A549 (cell line): ENCODE measurements around the gene HCN3. TPM values are rescaled to one million over a fixed set of nuclear protein-coding genes. Genes with fewer than 3 reads are reported as not detected.
A peak's percentile ranks its signal among the peaks of the same experiment; 100 is the strongest.

Experiments
- ATAC-seq, 2 experiments: fragments of 200-7000 bp in 1 of 2; fragments of >200 bp in 1 of 2; cut with Nextera tagmentation in 1 of 2; cut with Tn5 transposase in 1 of 2; 3 replicates each; pipeline versions ENCODE4 v1.8.0 to v1.9.1; 2018 to 2020; ENCODE audit warnings: mild to moderate bottlenecking in 1 of 2, moderate library complexity in 1 of 2
- CTCF ChIA-PET: fragments of 300-600 bp; sonication (Branson Sonifier 250); formaldehyde crosslinking; extraction: SDS; loops from one replicate; lab custom pipeline; 2021; ENCODE audit warnings: antibody characterized with exemption, inconsistent platforms; lab: Yijun Ruan, JAX
- POLR2A ChIA-PET: fragments of 350-600 bp; formaldehyde crosslinking; extraction: SDS; loops from one replicate; lab custom pipeline; 2021; ENCODE audit warnings: antibody characterized with exemption, inconsistent platforms; lab: Yijun Ruan, JAX
- DNase-seq, 2 experiments: peaks; one replicate each; pipeline versions ENCODE4 v3.0.0 to v3.0.0-alpha.2; 2011 to 2016; ENCODE audit warnings: low read depth in 1 of 2, low spot score in 1 of 2
- FAIRE-seq: peaks from 2 replicates; lab custom pipeline; 2011; peaks lifted over from hg19 to GRCh38; lab: Jason Lieb, UNC
- H3K27ac ChIP-seq, 2 experiments: fragments of >200 bp; sonication (Bioruptor Twin); formaldehyde crosslinking; 3 replicates each; pipeline ENCODE4 v1.5.1; 2016 to 2017
- H3K4me1 ChIP-seq: fragments of >200 bp; sonication (Bioruptor Twin); formaldehyde crosslinking; 3 replicates; pipeline ENCODE4 v1.6.1; 2016
- H3K4me2 ChIP-seq: fragments of >200 bp; sonication (Bioruptor Twin); formaldehyde crosslinking; 3 replicates; pipeline ENCODE4 v1.6.1; 2016
- H3K4me3 ChIP-seq: fragments of >200 bp; sonication (Bioruptor Twin); formaldehyde crosslinking; 3 replicates; pipeline ENCODE4 v1.5.1; 2016
- H3K9me3 ChIP-seq: fragments of >200 bp; sonication (Bioruptor Twin); formaldehyde crosslinking; 3 replicates; pipeline ENCODE4 v1.6.1; 2016
- BHLHE40 ChIP-seq: IDR thresholded peaks from 2 replicates; pipeline ENCODE4 v1.6.1; 2012; ENCODE audit warnings: low read depth, low read length, inconsistent platforms
- CBX8 ChIP-seq: fragments of 200-600 bp; sonication (generic); IDR thresholded peaks from 2 replicates; pipeline ENCODE4 v1.6.1; 2016
- CEBPB ChIP-seq, 2 experiments: fragments of >200 bp in 1 of 2; sonication (Bioruptor Twin) in 1 of 2; formaldehyde crosslinking in 1 of 2; IDR thresholded peaks; 2 replicates each; pipeline ENCODE4 v1.6.1; 2012 to 2016
- CHD2 ChIP-seq: fragments of 150-350 bp; IDR thresholded peaks from 2 replicates; pipeline ENCODE4 v1.6.1; 2014; ENCODE audit warnings: low read length; ENCODE audit not compliant: partially characterized antibody
- CHD4 ChIP-seq: fragments of 200-600 bp; sonication (generic); IDR thresholded peaks from 2 replicates; pipeline ENCODE4 v1.6.1; 2016; ENCODE audit warnings: antibody characterized with exemption, mild to moderate bottlenecking, borderline replicate concordance
- EP300 ChIP-seq, 2 experiments: fragments of >200 bp; sonication (Bioruptor Twin); formaldehyde crosslinking; IDR thresholded peaks; 2 replicates in 1 of 2; 3 replicates in 1 of 2; pipeline ENCODE4 v1.6.1; 2016 to 2017
- ESRRA ChIP-seq: fragments of 150-350 bp; IDR thresholded peaks from 2 replicates; pipeline ENCODE4 v1.6.1; 2014; ENCODE audit warnings: mild to moderate bottlenecking, low read length, borderline replicate concordance
- FOSB ChIP-seq: fragments of 250-450 bp; sonication (Bioruptor Pico); IDR thresholded peaks from 2 replicates; pipeline ENCODE4 v1.5.0; 2020; ENCODE audit warnings: mild to moderate bottlenecking, moderate library complexity
- FOXS1 ChIP-seq: fragments of 250-450 bp; sonication (Bioruptor Pico); IDR thresholded peaks from 2 replicates; pipeline ENCODE4 v1.5.0; 2020; ENCODE audit warnings: mild to moderate bottlenecking, moderate library complexity
- HOXA7 ChIP-seq: fragments of 250-450 bp; sonication (Bioruptor Pico); IDR thresholded peaks from 2 replicates; pipeline ENCODE4 v1.5.0; 2020; ENCODE audit warnings: mild to moderate bottlenecking, moderate library complexity
- JUN ChIP-seq, 2 experiments: fragments of >200 bp; sonication (Bioruptor Twin); formaldehyde crosslinking; IDR thresholded peaks; 2 replicates in 1 of 2; 3 replicates in 1 of 2; pipeline ENCODE4 v1.6.1; 2016 to 2017
- KDM5A ChIP-seq: fragments of 200-600 bp; sonication (generic); IDR thresholded peaks from 2 replicates; pipeline ENCODE4 v1.6.1; 2016; ENCODE audit warnings: antibody characterized with exemption, mild to moderate bottlenecking
- MAZ ChIP-seq: fragments of 150-350 bp; IDR thresholded peaks from 2 replicates; pipeline ENCODE4 v1.6.1; 2014; ENCODE audit warnings: antibody characterized with exemption, low read depth, low read length, borderline replicate concordance
- MYC ChIP-seq: IDR thresholded peaks from 2 replicates; pipeline ENCODE4 v1.6.1; 2012; ENCODE audit warnings: mild to moderate bottlenecking, inconsistent platforms, low read length, improper control_type of control experiment, borderline replicate concordance
- NPAS2 ChIP-seq: fragments of 250-450 bp; sonication (Bioruptor Pico); IDR thresholded peaks from 2 replicates; pipeline ENCODE4 v1.8.0; 2022; ENCODE audit warnings: mild to moderate bottlenecking, moderate library complexity, borderline replicate concordance
- NR3C1 ChIP-seq: fragments of >200 bp; sonication (Bioruptor Twin); formaldehyde crosslinking; IDR thresholded peaks from 3 replicates; pipeline ENCODE4 v1.6.1; 2017
- PHF8 ChIP-seq: fragments of 200-600 bp; sonication (generic); IDR thresholded peaks from 2 replicates; pipeline ENCODE4 v1.6.1; 2016; ENCODE audit warnings: low read depth, mild to moderate bottlenecking, antibody characterized with exemption, moderate library complexity, borderline replicate concordance
- POLR2A ChIP-seq: IDR thresholded peaks from 2 replicates; pipeline ENCODE4 v1.6.1; 2012; ENCODE audit warnings: mild to moderate bottlenecking, low read length
- RCOR1 ChIP-seq: fragments of 150-350 bp; IDR thresholded peaks from 2 replicates; pipeline ENCODE4 v1.6.1; 2014; ENCODE audit warnings: antibody characterized with exemption, low read length, low read depth
- SREBF2 ChIP-seq: fragments of 450-650 bp; IDR thresholded peaks from 2 replicates; pipeline ENCODE4 v1.6.1; 2014; ENCODE audit warnings: mild to moderate bottlenecking, moderate library complexity
- ZC3H11A ChIP-seq: fragments of 450-650 bp; IDR thresholded peaks from 2 replicates; pipeline ENCODE4 v1.6.1; 2014; ENCODE audit warnings: antibody characterized with exemption, mild to moderate bottlenecking
- ZFP36 ChIP-seq: fragments of 450-650 bp; IDR thresholded peaks from 2 replicates; pipeline ENCODE4 v1.6.1; 2014; ENCODE audit warnings: borderline replicate concordance; ENCODE audit not compliant: partially characterized antibody
- ZSCAN20 ChIP-seq: fragments of 250-450 bp; sonication (Bioruptor Pico); IDR thresholded peaks from 2 replicates; pipeline ENCODE4 v1.8.0; 2022; ENCODE audit warnings: mild to moderate bottlenecking, moderate library complexity
- WGBS: methylation state at CpG from one replicate; pipeline ENCODE4 v1.1.6; 2017; ENCODE audit errors: missing lambda C conversion rate; 5-methylcytosine and 5-hydroxymethylcytosine counted together
- polyA plus RNA-seq, 4 experiments: library from polyadenylated mRNA; depleted of rRNA in 3 of 4; stranded (reverse); fragments of >200 nt; fragmentation: RNase III in 1 of 4; extraction: RNeasy Plus Mini Kit Qiagen cat#74134 plus additional on column Dnase treatment in 1 of 4; gene quantifications; 2 replicates in 3 of 4; 3 replicates in 1 of 4; pipeline ENCODE4 v1.2.3, GENCODE V29; 2011 to 2017
- TF ChIP-seq, protein P1 (sequence below): IDR thresholded peaks from 2 replicates; pipeline ENCODE4 v1.6.1; 2012
- TF ChIP-seq, protein P2 (sequence below): fragments of 450-650 bp; IDR thresholded peaks from 2 replicates; pipeline ENCODE4 v1.6.1; 2014; ENCODE audit warnings: antibody characterized with exemption

Gene HCN3
- polyA plus RNA-seq, 2 of the 4 experiments (the other 2 are of a cell fraction) = 4.1 to 8.1 TPM

DNA sequence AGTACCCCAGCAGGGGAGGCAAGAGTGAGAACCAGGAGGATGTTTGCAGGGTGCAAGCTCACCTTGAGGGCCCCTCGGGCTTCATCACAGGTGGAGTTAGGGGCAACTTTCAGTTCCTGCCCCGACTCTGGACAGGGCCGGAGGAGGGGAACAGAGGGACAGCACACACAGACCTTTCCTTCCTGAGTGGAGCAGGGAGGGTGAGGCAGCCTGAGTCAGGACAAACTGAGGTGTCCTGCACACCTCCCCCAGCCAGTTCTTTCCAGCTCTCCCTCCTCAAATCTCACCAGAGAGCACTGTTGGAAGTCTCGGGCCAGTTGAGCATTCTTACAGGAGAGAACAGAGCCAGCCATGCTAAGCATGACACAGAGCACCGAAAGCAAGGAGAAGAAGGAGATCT lies 23.5 kb upstream of the HCN3 start:
- 87% methylated on average over 5 of the region's 5 CpGs for WGBS
- Histone ChIP-seq H3K9me3 (no peaks in the 10 kb centered on the region), H3K4me3 (peak overlapping the region; percentile 76; the same call in 1 of the 3 replicates), H3K4me2 (peak overlapping the region; percentile 88), H3K4me1 (peaks cover 21% of the 10 kb centered on the region), H3K27ac (peak overlapping the region; percentile 92 to 97; a peak in 4 of 6 replicates)
- ChIA-PET POLR2A (no interaction called here), CTCF (interaction anchor here (1.0 to 10.4 kb wide), 3 partner anchors 12 to 70 kb away, joined by 3 to 326 read pairs (median 5); partner anchors contain the start of genes CLK2, FDPS and SCAMP3)
- ATAC-seq (no peak), FAIRE-seq (no peak), DNase-seq (no peak)
- no peak for TF ChIP-seq ZSCAN20
- TF ChIP-seq, protein P1, sequence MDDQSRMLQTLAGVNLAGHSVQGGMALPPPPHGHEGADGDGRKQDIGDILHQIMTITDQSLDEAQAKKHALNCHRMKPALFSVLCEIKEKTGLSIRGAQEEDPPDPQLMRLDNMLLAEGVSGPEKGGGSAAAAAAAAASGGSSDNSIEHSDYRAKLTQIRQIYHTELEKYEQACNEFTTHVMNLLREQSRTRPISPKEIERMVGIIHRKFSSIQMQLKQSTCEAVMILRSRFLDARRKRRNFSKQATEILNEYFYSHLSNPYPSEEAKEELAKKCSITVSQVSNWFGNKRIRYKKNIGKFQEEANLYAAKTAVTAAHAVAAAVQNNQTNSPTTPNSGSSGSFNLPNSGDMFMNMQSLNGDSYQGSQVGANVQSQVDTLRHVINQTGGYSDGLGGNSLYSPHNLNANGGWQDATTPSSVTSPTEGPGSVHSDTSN = no peak
- no peak for TF ChIP-seq BHLHE40
- TF ChIP-seq, protein P2, sequence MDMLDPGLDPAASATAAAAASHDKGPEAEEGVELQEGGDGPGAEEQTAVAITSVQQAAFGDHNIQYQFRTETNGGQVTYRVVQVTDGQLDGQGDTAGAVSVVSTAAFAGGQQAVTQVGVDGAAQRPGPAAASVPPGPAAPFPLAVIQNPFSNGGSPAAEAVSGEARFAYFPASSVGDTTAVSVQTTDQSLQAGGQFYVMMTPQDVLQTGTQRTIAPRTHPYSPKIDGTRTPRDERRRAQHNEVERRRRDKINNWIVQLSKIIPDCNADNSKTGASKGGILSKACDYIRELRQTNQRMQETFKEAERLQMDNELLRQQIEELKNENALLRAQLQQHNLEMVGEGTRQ = no peak
- TF ChIP-seq NR3C1 = no peak
- no peak for TF ChIP-seq MYC
- no peak for TF ChIP-seq CBX8
- no peak for TF ChIP-seq RCOR1
- no peak for TF ChIP-seq CEBPB (IDR thresholded peaks at IDR 0.05)

DNA sequence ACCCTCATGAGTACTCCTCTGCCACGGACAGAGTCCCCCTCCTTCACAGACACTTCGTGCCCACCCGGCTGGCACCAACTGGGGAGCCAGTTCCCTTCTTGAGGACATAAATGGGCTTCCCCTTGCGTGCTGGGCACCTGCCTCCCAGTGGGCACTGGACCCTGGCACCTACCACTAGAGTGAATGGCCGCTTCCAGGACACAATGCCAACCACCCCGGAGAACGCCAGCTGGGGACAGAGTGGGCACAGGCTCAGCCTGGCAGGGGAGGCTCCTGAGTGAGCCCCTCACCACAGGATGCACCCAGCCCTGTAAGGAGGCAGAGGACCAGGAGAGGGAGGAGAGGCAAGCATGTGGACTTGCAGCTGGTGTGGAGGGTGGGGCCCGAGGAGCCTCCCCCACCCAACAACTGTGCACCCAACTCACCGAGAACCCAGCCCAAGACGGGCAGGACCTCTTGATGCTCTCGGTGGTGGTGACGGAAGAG lies 23.0 kb upstream of the HCN3 start:
- FAIRE-seq (no peak), DNase-seq (no peak), ATAC-seq (peak in 1 of 2 experiments; percentile 2; a peak in 2 of 6 replicates)
- Histone ChIP-seq H3K4me2 (peak overlapping the region; percentile 88), H3K9me3 (no peaks in the 10 kb centered on the region), H3K4me3 (peak overlapping the region; percentile 76)
- POLR2A ChIA-PET = no interaction called here
- CTCF ChIA-PET = interaction anchor here (1.0 to 10.4 kb wide), 3 partner anchors 12 to 69 kb away, joined by 3 to 326 read pairs (median 5); partner anchors contain the start of genes CLK2, FDPS and SCAMP3
- no peak for TF ChIP-seq CHD2
- no peak for TF ChIP-seq NPAS2 (CRISPR knock-in tag)
- no peak for TF ChIP-seq MAZ
- no peak for TF ChIP-seq PHF8
- TF ChIP-seq SREBF2 = no peak
- TF ChIP-seq, protein P2 = no peak
- TF ChIP-seq ESRRA = no peak
- TF ChIP-seq BHLHE40 = no peak
- no peak for TF ChIP-seq EP300 (IDR thresholded peaks at IDR 0.05)
- TF ChIP-seq FOXS1 = no peak
- TF ChIP-seq JUN (IDR thresholded peaks at IDR 0.05) = no peak
- no peak for TF ChIP-seq ZFP36
- TF ChIP-seq ZSCAN20 = no peak
- no peak for TF ChIP-seq ZC3H11A
- no peak for TF ChIP-seq POLR2A
- no peak for TF ChIP-seq KDM5A
- TF ChIP-seq CHD4 = no peak
- TF ChIP-seq MYC = no peak
- TF ChIP-seq HOXA7 = no peak
- no peak for TF ChIP-seq FOSB (CRISPR knock-in tag)
- TF ChIP-seq, all 56 proteins: peak for 0
- 74% methylated on average over 10 of the region's 12 CpGs for WGBS
- peaks cover 21% of the 10 kb centered on the region for H3K4me1 ChIP-seq
- peak overlapping the region; percentile 92 to 97 for H3K27ac ChIP-seq
